GM12865 (cell line): ENCODE measurements around the gene TNXB.

Experiments used
- DNase-seq: peaks from one replicate; pipeline ENCODE4 v3.0.0; 2010; ENCODE audit warnings: low read depth
- H3K4me3 ChIP-seq: 2 replicates; pipeline ENCODE4 v1.5.1; 2011; ENCODE audit warnings: mild to moderate bottlenecking, low read depth, low read length, control low read depth
- TF ChIP-seq, protein P1 (sequence below): IDR thresholded peaks from 2 replicates; pipeline ENCODE4 v1.5.1; 2011; ENCODE audit warnings: low read length, control low read depth, low read depth, inconsistent platforms; ENCODE audit not compliant: insufficient read depth; ENCODE audit errors: missing control alignments

Gene TNXB

DNA sequence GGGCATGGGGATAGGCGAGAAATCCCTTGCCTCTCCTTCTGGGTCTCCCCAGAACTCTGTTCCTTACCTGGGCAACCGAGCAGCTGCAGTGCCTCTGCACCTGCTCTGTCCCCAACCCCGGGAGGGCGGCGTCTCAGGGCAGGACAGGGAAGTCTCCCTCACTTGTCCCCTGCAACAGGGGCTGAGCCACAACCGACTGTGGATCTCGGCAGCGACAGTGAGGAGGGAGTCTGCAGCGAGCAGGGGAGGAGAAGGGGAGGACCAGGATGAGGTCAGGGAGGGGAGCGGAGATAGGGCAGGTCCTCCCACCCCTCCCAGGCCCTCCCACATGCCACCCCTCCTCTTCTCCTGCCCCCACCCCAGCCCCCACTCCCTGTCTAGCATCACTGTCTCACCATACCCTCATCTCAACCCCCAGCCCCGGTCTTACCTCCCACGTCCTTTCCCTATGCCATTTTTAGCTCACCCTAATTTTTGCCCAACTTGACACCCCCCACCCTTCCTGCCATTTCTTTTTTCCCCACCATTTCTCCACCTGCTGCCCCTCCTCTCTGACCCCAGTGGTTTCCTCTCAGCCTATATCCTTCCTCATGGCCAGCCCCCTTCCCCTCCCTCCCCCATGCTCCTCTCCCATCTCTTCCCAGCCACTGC, at the start of gene TNXB:
TSS of gene TNXB (minus strand) at position 225 of the 651 bp plus-strand sequence. CDS start 11,140 bp downstream, outside the sequence.
- no peak for DNase-seq
- no peak within 1 kb of the TSS for H3K4me3 ChIP-seq
- TF ChIP-seq, protein P1, sequence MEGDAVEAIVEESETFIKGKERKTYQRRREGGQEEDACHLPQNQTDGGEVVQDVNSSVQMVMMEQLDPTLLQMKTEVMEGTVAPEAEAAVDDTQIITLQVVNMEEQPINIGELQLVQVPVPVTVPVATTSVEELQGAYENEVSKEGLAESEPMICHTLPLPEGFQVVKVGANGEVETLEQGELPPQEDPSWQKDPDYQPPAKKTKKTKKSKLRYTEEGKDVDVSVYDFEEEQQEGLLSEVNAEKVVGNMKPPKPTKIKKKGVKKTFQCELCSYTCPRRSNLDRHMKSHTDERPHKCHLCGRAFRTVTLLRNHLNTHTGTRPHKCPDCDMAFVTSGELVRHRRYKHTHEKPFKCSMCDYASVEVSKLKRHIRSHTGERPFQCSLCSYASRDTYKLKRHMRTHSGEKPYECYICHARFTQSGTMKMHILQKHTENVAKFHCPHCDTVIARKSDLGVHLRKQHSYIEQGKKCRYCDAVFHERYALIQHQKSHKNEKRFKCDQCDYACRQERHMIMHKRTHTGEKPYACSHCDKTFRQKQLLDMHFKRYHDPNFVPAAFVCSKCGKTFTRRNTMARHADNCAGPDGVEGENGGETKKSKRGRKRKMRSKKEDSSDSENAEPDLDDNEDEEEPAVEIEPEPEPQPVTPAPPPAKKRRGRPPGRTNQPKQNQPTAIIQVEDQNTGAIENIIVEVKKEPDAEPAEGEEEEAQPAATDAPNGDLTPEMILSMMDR: no peak

DNA sequence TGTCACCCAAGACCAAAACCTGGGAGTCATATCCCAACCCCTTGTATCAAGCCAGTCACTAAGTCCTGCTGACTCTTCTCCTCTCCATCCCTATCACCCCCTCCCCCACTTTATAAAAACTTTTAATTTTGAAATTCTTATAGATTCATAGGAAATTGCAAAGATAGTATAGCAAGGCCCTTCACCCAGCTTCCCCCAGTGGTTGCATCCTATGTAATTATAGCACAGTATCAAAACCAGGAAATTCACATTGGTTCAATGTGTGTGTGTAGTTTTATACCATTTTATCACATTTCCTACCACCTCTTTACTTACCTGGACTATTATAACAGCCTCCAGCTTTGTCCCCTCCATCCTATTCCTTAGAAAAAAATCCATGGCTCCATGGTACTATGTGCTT, 48.9 kb upstream of the TNXB start:
- TF ChIP-seq, protein P1: no peak
- DNase-seq: no peak
- no peak overlapping the region for H3K4me3 ChIP-seq

- no peak for DNase-seq
- H3K4me3 ChIP-seq: no peak overlapping the region
- TF ChIP-seq, protein P1: no peak
Observed at GRCh38 chr6:32156891-32157290, 47.8 kb upstream of the TNXB start.

GRCh38 chr6:32154514-32155161, 45.5 kb upstream of the TNXB start:
- peak; percentile 84 for DNase-seq
- H3K4me3 ChIP-seq: peak overlapping the region; percentile 83

DNA sequence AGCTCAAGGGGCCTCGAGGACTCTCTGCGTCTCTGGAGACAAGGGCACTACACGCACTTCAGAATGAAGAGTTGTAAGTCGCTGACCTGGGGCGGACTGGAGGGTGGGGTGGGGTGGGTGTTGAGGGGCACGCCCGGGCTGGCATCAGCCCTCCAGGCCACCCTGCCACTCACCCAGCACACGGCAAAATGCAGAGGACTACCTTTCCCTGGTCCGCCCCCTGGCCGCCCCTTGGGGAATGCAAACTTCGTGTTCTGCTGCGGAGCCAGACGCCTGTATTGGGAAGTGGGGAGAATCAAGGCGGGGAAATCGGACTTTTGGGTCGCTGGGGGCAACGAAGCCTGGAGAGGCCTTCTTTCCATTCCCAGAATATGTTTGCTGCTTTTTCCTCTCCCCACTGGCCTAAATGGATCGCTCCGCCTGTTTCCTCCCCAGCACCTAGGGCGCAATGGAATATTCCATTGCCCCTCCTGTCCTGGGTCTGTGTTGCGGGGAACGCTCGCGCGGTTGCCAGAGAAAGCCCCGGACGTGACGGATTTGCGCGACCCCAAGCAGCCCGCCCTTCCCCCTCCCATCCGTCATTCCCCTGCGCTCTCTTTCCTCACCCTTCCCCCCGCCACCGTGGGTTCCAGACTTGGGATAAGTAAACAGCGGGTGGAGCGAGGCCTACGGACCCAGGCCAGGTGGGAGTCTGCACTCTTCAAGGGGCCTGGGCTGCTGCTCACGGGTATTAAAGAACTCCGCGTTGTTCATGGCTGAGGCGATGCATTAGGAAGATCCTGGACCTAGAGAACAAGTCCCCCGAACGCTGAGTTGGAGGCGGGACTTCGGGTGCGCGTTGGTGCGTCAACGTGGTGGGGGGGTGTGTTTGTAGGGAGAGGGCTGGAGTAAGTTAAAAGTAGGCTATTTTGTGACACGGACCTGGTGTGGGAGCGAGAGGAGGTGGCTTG, 44.7 kb upstream of the TNXB start, which contains the start of gene PPT2:
TSS of gene PPT2 (plus strand) at position 578 of the 950 bp plus-strand sequence. CDS start 454 bp downstream, outside the sequence.
- peak; percentile 84 for DNase-seq
- H3K4me3 ChIP-seq: peak within 1 kb of the TSS; percentile 83
- TF ChIP-seq, protein P1: no peak

More at GRCh38 chr6:32154514-32155161, 45.5 kb upstream of the TNXB start:
- TF ChIP-seq, protein P1: peak; percentile 59

DNA sequence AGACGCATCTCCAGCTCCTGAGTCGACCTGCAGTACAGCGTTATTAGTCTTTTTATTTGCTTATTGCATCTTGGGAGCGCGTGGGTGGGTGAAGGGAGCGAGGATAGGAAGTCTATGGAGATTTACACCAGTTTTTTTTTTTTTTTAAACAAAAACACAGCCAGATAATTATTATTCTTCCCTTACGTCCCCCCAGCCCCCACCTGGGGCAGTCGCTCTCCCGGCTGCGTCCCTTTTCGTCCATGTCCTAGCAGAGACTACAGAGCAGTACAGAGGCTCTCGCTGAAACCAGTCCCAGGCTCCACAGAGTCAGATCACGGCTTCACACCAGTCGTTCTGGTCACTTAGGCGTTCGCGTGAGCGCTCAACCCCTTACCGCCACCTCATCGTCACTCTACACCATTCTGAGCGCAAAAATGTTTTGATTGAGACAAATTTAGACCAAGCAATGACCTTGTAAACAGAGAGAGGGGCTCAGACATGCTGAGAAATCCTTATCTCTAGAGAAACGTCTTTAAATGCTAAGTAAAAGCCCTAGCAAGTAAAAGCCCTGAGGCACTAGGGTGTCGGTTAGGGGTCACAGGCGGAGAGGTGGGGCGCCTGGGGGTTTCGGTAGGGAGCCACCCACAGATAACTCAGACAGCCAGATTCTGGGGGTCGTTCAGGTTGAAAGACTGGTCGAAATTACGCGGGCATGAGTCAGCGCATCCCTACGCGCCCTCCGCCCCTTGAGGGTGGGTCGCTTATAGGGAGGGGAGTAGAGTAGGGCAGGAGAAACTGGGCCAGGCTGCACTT, 43.8 kb upstream of the TNXB start:
- no peak for DNase-seq
- no peak overlapping the region for H3K4me3 ChIP-seq
- TF ChIP-seq, protein P1: no peak
